Sigmoid colon (tissue), 4 donors: ENCODE data around the gene ITGB2.
A peak's percentile ranks its signal among the peaks of the same experiment; 100 is the strongest.

Experiments
- EP300 ChIP-seq, 4 donors: sonication (generic); formaldehyde crosslinking; IDR thresholded peaks; one replicate each; pipeline ENCODE4 v1.6.1; 2017; ENCODE audit warnings: antibody characterized with exemption in 4 of 4
- POLR2AphosphoS5 ChIP-seq, 4 donors: sonication (generic); formaldehyde crosslinking; IDR thresholded peaks; one replicate each; pipeline ENCODE4 v1.6.1; 2017; ENCODE audit warnings: antibody characterized with exemption in 4 of 4
- TF ChIP-seq, protein P1 (sequence below), 4 experiments: fragments of 450-650 bp in 3 of 4; fragments of 200-600 bp in 1 of 4; IDR thresholded peaks; one replicate each; pipeline ENCODE4 v1.5.1; 2016 to 2019; ENCODE audit warnings: antibody characterized with exemption in 4 of 4, mild to moderate bottlenecking in 3 of 4, moderate library complexity in 2 of 4

DNA sequence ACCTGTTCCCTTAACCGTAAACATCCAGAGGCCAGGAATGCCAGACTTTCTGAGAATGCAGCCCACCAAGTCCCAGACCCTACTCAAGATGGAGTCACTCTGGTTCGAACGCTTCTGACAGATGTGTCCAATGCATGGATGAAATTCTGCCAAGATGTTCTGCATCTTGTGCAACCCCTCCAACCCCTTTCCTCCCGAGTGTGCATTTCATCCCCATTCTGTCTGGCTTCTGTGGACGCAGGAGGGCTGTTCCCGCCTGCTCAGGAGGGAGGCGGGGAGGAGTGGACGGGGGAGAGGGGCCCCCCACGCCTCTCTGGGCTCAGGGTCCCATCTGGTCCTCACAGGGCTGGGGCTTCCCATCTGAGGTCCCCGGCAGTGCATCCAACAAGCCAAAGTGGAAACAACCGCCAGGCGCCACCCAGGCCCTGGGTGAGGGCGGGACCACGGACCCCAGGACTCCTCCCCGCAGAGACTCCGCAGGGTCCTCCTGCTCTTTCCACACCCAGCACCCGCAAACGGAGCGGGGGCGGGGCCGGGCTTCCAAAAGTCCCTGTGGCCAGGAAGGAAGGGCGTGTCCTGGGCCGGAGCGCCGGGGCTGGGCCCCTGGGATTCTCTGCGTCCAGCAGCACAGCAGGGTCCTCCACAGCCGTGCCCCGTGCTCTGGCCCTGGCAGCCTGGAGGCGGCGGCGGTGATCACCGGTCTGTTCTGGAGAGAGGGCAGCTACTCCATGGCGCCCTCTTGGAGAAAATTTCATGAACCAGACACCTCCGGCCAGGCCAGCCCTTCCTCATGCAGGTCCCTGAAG lies 75.1 kb downstream of the ITGB2 start:
- TF ChIP-seq EP300 (IDR thresholded peaks at IDR 0.05) (no peak), POLR2AphosphoS5 (IDR thresholded peaks at IDR 0.05) (no peak)
- TF ChIP-seq, protein P1, sequence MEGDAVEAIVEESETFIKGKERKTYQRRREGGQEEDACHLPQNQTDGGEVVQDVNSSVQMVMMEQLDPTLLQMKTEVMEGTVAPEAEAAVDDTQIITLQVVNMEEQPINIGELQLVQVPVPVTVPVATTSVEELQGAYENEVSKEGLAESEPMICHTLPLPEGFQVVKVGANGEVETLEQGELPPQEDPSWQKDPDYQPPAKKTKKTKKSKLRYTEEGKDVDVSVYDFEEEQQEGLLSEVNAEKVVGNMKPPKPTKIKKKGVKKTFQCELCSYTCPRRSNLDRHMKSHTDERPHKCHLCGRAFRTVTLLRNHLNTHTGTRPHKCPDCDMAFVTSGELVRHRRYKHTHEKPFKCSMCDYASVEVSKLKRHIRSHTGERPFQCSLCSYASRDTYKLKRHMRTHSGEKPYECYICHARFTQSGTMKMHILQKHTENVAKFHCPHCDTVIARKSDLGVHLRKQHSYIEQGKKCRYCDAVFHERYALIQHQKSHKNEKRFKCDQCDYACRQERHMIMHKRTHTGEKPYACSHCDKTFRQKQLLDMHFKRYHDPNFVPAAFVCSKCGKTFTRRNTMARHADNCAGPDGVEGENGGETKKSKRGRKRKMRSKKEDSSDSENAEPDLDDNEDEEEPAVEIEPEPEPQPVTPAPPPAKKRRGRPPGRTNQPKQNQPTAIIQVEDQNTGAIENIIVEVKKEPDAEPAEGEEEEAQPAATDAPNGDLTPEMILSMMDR (IDR thresholded peaks at IDR 0.05): peak in 2 of 4 experiments; percentile 19 to 23
